ENCODE measurements around the gene BRMS1. TPM values are rescaled to one million over a fixed set of nuclear protein-coding genes. Genes with fewer than 3 reads are reported as not detected.

Gene BRMS1
- total and polyA plus RNA-seq, 4 donors = 12.0 to 24.0 (median 20.3) TPM

GRCh38 chr11:66369073-66369894 is 24.4 kb upstream of the BRMS1 start:
- WGBS = 93% methylated on average over 25 of the region's 25 CpGs
- H3K36me3 ChIP-seq (ENCODE audit: control insufficient read depth in 4 of 4, insufficient read depth in 3 of 4, low read depth in 1 of 4, low read length in 3 of 4) = no peaks in the 10 kb centered on the region

DNA sequence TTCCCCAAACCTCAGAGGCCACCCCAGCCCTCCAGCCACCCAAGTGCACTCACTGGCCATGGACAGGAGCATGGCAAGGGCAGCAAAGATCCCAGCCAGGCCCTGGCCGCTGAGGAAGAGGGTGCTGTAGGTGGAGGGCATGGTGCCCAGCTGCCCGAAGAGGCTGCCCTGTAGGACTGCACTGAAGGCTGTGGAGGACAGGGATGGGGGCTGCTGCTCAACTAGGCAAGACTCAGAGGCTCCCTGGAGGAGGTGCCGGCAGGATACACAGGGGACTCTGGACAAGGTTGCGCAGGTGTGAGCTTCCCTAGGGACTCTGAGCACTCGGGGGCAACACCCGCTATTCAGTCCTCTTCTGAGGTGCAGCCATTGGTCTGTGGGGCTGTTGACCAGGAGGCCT is 23.6 kb upstream of the BRMS1 start:
- Histone ChIP-seq H3K4me3 (ENCODE audit: low read depth in 1 of 3, low read length in 3 of 3) (no peak overlapping the region), H3K4me1 (ENCODE audit: control insufficient read depth in 4 of 4, insufficient read depth in 4 of 4, low read length in 3 of 4) (peaks cover 0 to 17% (median 8%) of the 10 kb centered on the region in 4 donors), H3K27me3 (ENCODE audit: control insufficient read depth in 4 of 4, insufficient read depth in 4 of 4, low read length in 3 of 4) (peaks cover 0 to under 1% (median 0%) of the 10 kb centered on the region in 4 donors), H3K27ac (ENCODE audit: low read depth in 1 of 2, low read length in 2 of 2) (no peak overlapping the region), H3K9ac (ENCODE audit: low read depth in 1 of 2, low read length in 2 of 2) (no peak overlapping the region), H3K9me3 (ENCODE audit: control insufficient read depth in 4 of 4, low read length in 3 of 4) (no peaks in the 10 kb centered on the region), H3K36me3 (ENCODE audit: control insufficient read depth in 4 of 4, insufficient read depth in 3 of 4, low read depth in 1 of 4, low read length in 3 of 4) (peaks cover 0 to under 1% (median under 1%) of the 10 kb centered on the region in 4 donors)
- TF ChIP-seq EGR1 (IDR thresholded peaks at IDR 0.05; ENCODE audit: low read depth in 2 of 2) (no peak), REST (IDR thresholded peaks at IDR 0.05) (no peak), JUND (IDR thresholded peaks at IDR 0.05) (no peak), HNF4A (conservative IDR thresholded peaks at IDR 0.05) (no peak), HNF4G (IDR thresholded peaks at IDR 0.05) (no peak), FOXA1 (IDR thresholded peaks at IDR 0.05) (no peak), NR2F2 (IDR thresholded peaks at IDR 0.05) (no peak), TAF1 (conservative IDR thresholded peaks at IDR 0.05) (no peak)
- TF ChIP-seq, protein P1, sequence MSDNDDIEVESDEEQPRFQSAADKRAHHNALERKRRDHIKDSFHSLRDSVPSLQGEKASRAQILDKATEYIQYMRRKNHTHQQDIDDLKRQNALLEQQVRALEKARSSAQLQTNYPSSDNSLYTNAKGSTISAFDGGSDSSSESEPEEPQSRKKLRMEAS (IDR thresholded peaks at IDR 0.05) = no peak
- DNase-seq (ENCODE audit: low spot score) = no peak
- WGBS = 95% methylated on average over 6 of the region's 6 CpGs

More at GRCh38 chr11:66369073-66369894, 24.4 kb upstream of the BRMS1 start:
- H3K4me1 ChIP-seq (ENCODE audit: control insufficient read depth in 4 of 4, insufficient read depth in 4 of 4, low read length in 3 of 4) = peaks cover 0 to 17% (median 8%) of the 10 kb centered on the region in 4 donors
- no peak overlapping the region for H3K4me3 ChIP-seq (ENCODE audit: low read depth in 1 of 3, low read length in 3 of 3)
- no peak overlapping the region for H3K27ac ChIP-seq (ENCODE audit: low read depth in 1 of 2, low read length in 2 of 2)
- no peak for DNase-seq (ENCODE audit: low spot score)
- H3K9ac ChIP-seq (ENCODE audit: low read depth in 1 of 2, low read length in 2 of 2) = no peak overlapping the region
- no peaks in the 10 kb centered on the region for H3K9me3 ChIP-seq (ENCODE audit: control insufficient read depth in 4 of 4, low read length in 3 of 4)
- H3K27me3 ChIP-seq (ENCODE audit: control insufficient read depth in 4 of 4, insufficient read depth in 4 of 4, low read length in 3 of 4) = peaks cover 0 to 2% (median 0%) of the 10 kb centered on the region in 4 donors
- TF ChIP-seq, protein P1 (IDR thresholded peaks at IDR 0.05) = no peak

GRCh38 chr11:66367561-66368312 is 22.8 kb upstream of the BRMS1 start:
- Histone ChIP-seq H3K27me3 (ENCODE audit: control insufficient read depth in 4 of 4, insufficient read depth in 4 of 4, low read length in 3 of 4) (no peaks in the 10 kb centered on the region), H3K36me3 (ENCODE audit: control insufficient read depth in 4 of 4, insufficient read depth in 3 of 4, low read depth in 1 of 4, low read length in 3 of 4) (peaks cover 0 to 3% (median under 1%) of the 10 kb centered on the region in 4 donors), H3K4me1 (ENCODE audit: control insufficient read depth in 4 of 4, insufficient read depth in 4 of 4, low read length in 3 of 4) (peaks cover 0 to 15% (median 8%) of the 10 kb centered on the region in 4 donors), H3K9ac (ENCODE audit: low read depth in 1 of 2, low read length in 2 of 2) (no peak overlapping the region), H3K27ac (ENCODE audit: low read depth in 1 of 2, low read length in 2 of 2) (no peak overlapping the region), H3K9me3 (ENCODE audit: control insufficient read depth in 4 of 4, low read length in 3 of 4) (no peaks in the 10 kb centered on the region), H3K4me3 (ENCODE audit: low read depth in 1 of 3, low read length in 3 of 3) (no peak overlapping the region)
- WGBS = 95% methylated on average over 15 of the region's 15 CpGs
- DNase-seq (ENCODE audit: low spot score) = no peak
- TF ChIP-seq CTCF (IDR thresholded peaks at IDR 0.05; ENCODE audit: low read depth, low read length, missing input control) = no peak
- TF ChIP-seq JUND (IDR thresholded peaks at IDR 0.05) = no peak
- no peak for TF ChIP-seq HNF4G (IDR thresholded peaks at IDR 0.05)
- no peak for TF ChIP-seq REST (IDR thresholded peaks at IDR 0.05)
- TF ChIP-seq SP1 (IDR thresholded peaks at IDR 0.05) = no peak
- TF ChIP-seq, protein P1 (IDR thresholded peaks at IDR 0.05) = no peak
- no peak for TF ChIP-seq RAD21 (IDR thresholded peaks at IDR 0.05)
- no peak for TF ChIP-seq HNF4A (conservative IDR thresholded peaks at IDR 0.05)
- no peak for TF ChIP-seq FOXA1 (IDR thresholded peaks at IDR 0.05)
- TF ChIP-seq FOXA2 (IDR thresholded peaks at IDR 0.05) = no peak
- no peak for TF ChIP-seq EGR1 (IDR thresholded peaks at IDR 0.05; ENCODE audit: low read depth in 2 of 2)
- no peak for TF ChIP-seq NR2F2 (IDR thresholded peaks at IDR 0.05)
